ENCODE results near the gene SCGB1A1.
"Not testable (repeated sequence)": the region's sequence is repeated elsewhere in the genome, so short reads cannot be mapped to it uniquely, and the experiment has no call there.

Gene SCGB1A1

DNA sequence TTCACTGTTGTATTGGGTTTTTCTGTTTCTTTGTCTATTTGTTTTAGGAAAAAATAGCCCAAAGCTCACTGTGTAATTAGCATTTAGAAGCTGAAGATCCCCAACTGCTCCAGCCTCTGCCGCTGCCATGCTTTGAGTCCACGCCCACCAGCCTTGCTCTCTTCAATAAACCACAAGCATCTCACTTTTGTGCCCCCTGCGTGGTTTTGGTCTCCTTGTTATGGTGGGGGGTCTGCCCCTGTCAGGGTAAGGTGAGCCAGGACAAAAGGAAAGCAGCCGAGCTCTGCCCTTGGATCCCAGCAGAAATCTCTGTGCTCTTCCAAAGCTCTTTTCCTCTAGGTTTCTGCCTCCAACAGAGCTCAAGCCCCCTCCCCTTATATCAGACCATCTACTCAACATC lies 4.2 kb downstream of the SCGB1A1 start:
- no peak for FAIRE-seq

DNA sequence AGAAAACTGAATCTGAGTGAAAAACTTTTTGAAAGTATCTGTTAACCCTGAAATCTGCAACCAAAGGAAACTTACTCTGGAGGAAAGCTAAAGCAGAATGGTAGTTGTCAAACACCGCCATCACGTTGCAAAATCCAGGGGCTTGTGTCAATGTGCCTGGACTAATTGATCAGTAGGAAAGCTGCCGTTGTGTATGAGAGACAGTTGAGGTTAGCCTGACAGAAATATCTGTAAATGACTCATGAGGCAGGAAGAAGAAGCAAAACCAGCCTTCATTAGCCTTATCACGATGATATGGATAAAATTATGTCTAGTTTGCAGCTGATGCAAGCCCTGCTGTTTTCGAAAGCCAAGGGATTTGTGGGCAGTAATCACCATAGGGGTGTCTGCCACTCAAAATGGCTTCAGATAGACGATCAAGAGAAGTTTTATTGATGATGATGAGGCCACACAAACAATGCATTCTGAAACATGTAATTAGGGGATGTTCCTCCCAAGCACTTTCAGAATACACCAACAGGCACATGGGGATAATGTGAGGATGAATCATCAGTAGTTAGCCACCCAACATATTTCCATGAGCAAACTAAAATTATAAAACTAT lies 8.9 kb downstream of the SCGB1A1 start:
- no peak for FAIRE-seq

DNA sequence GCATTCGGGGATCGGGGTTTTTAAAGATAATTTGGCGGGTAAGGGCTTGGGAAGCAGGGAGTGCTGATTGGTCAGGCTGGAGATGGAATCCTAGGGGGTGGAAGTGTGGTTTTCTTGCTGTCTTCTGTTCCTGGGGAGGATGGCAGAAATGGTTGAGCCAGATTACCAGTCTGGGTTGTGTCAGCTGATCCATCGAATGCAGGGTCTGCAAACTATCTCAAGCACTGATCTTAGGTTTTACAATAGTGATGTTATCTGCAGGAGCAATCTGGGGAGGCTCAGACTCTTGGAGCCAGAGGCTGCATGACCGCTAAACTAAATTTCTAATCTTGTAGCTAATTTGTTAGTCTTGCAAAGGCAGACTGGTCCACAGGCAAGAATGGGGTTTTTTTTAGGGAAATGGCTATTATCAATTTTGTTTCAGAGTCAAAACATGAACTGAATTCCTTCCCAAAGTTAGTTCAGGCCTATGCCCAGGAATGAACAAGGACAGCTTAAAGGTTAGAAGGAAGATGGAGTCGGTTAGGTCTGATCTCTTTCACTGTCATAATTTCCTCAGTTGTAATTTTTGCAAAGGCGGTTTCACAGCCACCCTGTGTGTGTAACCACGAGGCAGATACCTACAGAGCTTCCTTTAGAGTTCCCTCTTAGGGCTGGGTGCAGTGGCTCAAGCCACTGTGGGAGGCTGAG lies 10.2 kb downstream of the SCGB1A1 start:
- no peak for FAIRE-seq

GRCh38 chr11:62430425-62430824 lies 11.6 kb downstream of the SCGB1A1 start:
- FAIRE-seq = no peak

DNA sequence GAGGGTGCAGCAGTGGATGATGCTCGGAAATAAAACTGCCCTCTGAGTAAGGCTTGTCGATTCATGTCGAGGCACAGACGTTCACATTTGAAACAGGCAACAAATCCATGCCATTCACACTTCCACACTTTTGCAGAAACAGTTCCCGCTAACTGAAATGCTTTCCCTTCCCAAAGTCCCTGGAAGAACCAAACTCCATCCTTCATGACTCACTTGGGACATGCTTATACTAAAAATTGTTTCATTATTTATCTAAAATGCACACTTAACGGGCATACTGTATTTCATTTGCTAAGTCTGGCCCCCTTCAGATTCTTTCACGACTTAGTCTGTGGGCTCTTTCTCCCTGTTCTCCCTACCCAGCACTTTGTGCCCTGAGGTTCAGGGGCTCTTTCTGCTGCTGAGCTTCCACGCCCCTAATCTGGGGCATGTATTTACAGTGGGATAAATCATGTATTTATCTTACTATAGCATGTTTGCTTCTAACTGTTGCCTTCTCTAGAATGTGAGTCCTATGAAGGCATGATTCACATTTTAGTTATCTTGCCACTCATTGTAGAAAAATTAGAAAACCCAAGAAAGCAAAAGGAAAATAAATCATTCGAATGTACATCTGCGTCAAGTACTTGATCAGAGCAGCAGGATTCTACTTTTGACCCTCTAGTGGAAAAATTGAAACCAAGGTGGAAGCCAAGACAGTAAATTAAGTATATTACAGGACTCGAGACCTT lies 12.5 kb downstream of the SCGB1A1 start:
- no peak for FAIRE-seq

GRCh38 chr11:62432695-62433094 lies 13.9 kb downstream of the SCGB1A1 start:
- no peak for FAIRE-seq

GRCh38 chr11:62433141-62433903 lies 14.5 kb downstream of the SCGB1A1 start:
- FAIRE-seq = no peak

DNA sequence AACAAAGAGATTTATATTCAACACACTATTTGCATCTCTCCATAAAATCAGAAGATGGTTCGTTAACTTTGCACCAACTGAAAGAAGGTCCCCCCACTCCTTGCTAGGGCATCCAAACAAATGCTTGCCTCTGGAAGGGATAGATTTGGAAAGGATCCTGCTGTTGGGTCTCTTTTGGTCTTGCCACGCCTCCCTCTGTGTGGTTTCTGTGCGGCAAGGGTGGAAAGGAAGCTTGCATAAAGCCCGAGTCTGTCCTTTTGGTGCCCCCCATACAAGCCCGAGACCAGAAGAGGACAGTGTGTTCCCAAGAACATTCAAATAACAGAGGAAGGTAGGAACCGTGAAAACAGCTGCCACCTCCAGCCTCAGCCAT lies 15.1 kb downstream of the SCGB1A1 start:
- FAIRE-seq = no peak

DNA sequence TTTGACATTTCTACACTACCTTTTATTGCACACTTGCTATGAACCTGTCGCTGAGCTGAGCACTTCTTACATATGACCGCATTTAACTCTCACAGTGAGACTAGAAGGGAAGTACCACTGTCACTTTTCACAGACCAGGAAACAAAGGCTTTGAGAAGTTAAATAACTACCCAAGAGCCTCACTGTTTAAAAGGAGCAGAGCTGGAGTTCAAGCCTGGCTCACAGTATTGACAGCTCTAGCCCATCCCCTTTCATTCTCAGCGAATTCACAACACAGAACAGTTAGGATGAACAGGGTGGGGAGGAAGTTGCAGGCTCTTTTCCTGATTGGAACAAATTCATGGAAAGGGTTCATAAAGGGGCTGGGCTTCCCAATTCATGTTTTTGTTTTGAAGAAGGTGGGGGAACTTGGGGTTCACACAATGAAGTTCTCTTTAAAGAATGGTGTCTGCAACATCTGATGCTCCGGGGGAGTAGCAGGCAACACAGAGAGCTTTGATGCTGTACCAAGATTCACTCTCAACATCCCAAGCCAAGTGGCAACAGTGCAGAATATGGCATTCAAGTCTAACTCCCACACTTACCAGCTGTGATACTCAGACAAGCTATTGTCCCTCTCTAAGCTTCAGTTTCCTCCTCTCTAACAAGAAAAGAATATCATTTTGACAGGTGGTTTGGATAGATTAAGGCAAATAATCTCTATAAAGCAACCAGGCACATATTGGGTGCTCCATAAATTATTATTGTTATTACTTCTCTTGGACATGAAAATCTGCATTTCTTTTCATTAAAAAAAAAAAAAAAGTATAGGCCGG lies 17.2 kb downstream of the SCGB1A1 start:
- FAIRE-seq = no peak

DNA sequence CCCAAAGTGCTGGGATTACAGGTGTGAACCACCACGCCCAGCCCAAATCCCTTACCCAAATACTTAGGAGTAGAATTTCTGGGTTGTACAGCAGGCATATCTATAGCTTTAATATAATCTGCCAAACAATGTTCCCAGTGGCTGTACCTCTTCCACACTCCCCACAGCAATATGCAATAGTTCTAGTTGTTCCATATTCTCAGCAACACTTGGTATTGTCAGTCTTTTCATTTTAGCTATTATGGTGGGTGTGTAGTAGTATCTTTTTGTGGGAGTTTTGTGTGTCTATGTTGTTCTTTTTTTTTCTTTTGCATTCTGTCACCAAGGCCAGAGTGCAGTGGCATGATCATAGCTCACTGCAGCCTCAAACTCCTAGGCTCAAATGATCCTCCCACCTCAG lies 18.8 kb downstream of the SCGB1A1 start:
- no peak for FAIRE-seq

DNA sequence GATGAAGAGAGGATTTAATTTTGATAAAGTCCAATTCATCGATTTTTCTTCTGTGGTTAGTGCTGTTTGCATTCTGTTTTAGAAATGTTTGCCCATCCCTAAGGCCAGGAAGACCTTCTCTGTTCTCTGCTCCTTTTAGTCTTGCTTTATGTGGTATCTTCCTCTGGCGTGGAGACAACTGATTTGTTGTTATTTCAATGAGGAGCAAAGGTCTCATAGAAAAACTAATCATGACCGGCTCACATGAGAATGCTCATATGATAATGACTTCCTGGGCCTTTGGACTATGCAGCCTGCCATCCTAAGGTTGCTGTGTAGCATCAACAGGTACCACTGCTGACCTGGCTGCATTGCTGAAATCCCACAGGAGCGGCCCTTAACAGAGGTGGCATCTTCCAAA lies 19.8 kb downstream of the SCGB1A1 start:
- no peak for FAIRE-seq

GRCh38 chr11:62439785-62440602 lies 21.2 kb downstream of the SCGB1A1 start:
- FAIRE-seq = no peak

DNA sequence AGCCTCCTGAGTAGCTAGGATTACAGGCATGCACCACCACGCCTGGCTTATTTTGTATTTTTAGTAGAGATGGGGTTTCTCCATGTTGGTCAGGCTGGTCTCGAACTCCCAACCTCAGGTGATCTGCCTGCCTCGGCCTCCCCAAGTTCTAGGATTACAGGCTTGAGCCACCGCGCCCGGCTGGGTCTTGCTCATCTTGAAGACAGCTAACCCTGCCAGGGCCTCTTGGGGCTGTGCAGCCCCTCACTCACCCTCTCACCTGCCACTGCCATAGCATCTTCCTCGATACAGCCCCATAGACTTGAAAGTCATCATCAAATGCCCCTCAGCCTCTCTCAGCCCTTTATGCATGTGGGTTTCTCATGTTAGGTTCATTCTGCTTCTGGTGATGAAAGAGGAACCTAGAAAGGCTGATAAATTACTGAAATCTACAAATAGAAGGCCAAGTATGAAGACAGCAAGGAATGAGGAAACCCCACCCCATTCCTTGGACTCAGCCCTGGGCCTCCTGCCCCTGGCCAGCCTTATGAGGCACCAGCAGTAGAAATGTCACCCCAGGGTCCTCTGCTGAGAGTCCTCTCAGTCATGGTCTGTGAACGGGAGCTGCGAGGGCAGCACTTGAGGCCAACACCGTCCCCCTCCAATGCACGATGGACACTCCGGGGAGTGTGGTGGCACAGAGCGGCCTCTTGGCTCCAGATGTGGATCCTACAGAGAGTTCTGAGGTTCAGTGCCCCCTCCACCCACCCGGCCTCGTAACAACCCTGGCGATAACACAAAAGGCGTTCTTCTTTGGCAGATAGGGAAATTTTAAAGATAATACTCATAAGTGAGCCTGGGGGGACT lies 24.8 kb downstream of the SCGB1A1 start:
- FAIRE-seq = no peak

GRCh38 chr11:62444236-62444833 lies 25.5 kb downstream of the SCGB1A1 start:
- FAIRE-seq = no peak

GRCh38 chr11:62444835-62445234 lies 26.0 kb downstream of the SCGB1A1 start:
- no peak for FAIRE-seq

DNA sequence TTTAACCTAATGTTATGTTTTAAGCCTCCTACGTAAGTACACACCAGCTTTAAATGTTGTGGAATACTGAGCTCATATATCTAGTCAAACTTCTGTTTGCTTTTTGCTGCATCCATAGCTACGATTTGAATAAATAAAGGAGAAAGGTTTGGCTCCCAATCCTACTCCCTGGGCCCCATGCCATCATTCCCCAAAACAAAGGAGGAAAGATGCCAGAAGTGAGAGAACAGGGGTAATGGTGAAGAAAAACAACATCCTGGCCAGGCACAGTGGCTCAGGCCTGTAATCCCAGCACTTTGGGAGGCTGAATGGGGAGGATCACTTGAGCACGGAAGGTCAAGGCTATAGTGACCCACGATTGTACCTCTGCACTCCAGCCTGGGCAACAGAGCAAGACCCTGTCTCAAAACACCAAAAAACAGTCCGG lies 26.5 kb downstream of the SCGB1A1 start:
- FAIRE-seq = no peak

- FAIRE-seq = no peak
Measured at GRCh38 chr11:62446091-62446490, 27.3 kb downstream of the SCGB1A1 start.

DNA sequence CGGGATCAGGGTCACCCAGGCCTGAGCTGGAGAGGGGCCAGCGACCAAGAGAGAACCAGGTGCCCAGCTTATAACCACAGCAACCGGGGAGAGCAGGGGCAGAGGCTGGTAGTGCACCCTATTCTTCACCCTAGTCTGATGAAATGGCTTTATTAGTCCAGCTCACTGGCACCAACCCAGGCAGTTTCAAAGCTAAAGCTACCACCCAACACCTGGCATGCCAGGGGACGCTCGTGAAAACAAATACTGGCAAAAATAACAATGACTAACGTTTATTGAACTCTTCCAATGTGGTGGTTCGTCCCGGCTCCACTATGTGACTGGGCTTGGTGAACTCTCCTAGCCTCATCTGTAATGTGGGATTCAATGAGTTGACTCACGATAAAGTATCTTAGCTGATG lies 30.6 kb downstream of the SCGB1A1 start:
- no peak for FAIRE-seq

DNA sequence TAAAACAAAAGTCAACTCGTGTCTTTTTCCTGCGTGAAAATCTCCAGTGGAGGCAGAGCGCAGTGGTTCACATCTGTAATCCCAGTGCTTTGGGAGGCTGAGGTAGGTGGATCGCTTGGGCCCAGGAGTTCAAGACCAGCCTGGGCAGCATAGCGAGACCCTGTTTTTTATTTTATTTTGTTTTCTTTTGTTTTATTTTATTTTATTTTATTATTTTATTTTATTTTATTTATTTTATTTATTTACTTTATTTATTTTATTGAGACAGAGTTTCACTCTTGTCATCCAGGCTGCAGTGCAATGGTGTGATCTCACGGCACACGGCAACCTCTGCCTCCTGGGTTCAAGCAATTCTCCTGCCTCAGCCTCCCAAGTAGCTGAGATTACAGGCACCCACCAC lies 31.1 kb downstream of the SCGB1A1 start:
- not testable (repeated sequence) for FAIRE-seq

- no peak for FAIRE-seq
Measured at GRCh38 chr11:62450543-62451240, 31.9 kb downstream of the SCGB1A1 start.
